Heart left ventricle (tissue), 16 donors: ENCODE measurements around the gene OR5AC2. TPM values are rescaled to one million over a fixed set of nuclear protein-coding genes. Genes with fewer than 3 reads are reported as not detected.
A peak's percentile ranks its signal among the peaks of the same experiment; 100 is the strongest.

Experiments
- ATAC-seq, 4 donors: fragments of 200-7000 bp; cut with Tn5 transposase; one replicate each; pipeline ENCODE4 v1.9.1; 2020 to 2022; ENCODE audit warnings: moderate library complexity in 4 of 4, mild to moderate bottlenecking in 3 of 4, moderate number of reproducible peaks in 1 of 4
- DNase-seq, 5 donors: peaks; one replicate each; pipeline ENCODE4 v3.0.0-alpha.2; 2020
- H3K27ac ChIP-seq, 12 donors: fragments of 200-600 bp; sonication (generic) in 4 of 12; one replicate each; pipeline versions ENCODE4 v1.5.0 to v1.8.0; 2016 to 2022; ENCODE audit warnings: mild to moderate bottlenecking in 2 of 12
- H3K27me3 ChIP-seq, 9 donors: fragments of 200-600 bp; sonication (generic) in 2 of 9; one replicate each; pipeline versions ENCODE4 v1.5.1 to v1.8.0; 2016 to 2022; ENCODE audit warnings: mild to moderate bottlenecking in 3 of 9
- H3K36me3 ChIP-seq, 9 donors: fragments of 200-600 bp; sonication (generic) in 2 of 9; one replicate each; pipeline versions ENCODE4 v1.5.0 to v1.8.0; 2018 to 2022; ENCODE audit warnings: mild to moderate bottlenecking in 2 of 9
- H3K4me1 ChIP-seq, 12 donors: fragments of 200-600 bp; sonication (generic) in 4 of 12; one replicate each; pipeline versions ENCODE4 v1.5.0 to v1.8.0; 2016 to 2022; ENCODE audit warnings: mild to moderate bottlenecking in 3 of 12
- H3K4me3 ChIP-seq, 12 donors: fragments of 200-600 bp; sonication (generic) in 4 of 12; one replicate each; pipeline versions ENCODE4 v1.5.0 to v1.8.0; 2017 to 2022; ENCODE audit warnings: mild to moderate bottlenecking in 9 of 12, moderate library complexity in 4 of 12
- H3K9me3 ChIP-seq, 12 donors: fragments of 200-600 bp; sonication (generic) in 4 of 12; one replicate each; pipeline versions ENCODE4 v1.5.0 to v1.8.0; 2016 to 2022; ENCODE audit warnings: mild to moderate bottlenecking in 1 of 12
- CTCF ChIP-seq, 12 donors: fragments of 200-600 bp; sonication (generic) in 4 of 12; IDR thresholded peaks; one replicate each; pipeline versions ENCODE4 v1.5.0 to v1.8.0; 2018 to 2022; ENCODE audit warnings: antibody characterized with exemption in 12 of 12, mild to moderate bottlenecking in 5 of 12
- POLR2A ChIP-seq, 2 donors: fragments of 450-650 bp; IDR thresholded peaks; one replicate each; pipeline ENCODE4 v1.6.1; 2017; ENCODE audit warnings: antibody characterized with exemption in 2 of 2, mild to moderate bottlenecking in 2 of 2, moderate library complexity in 2 of 2
- WGBS, 4 donors: extraction: QIAGEN DNeasy Blood & Tissue Kit in 2 of 4; methylation state at CpG; one replicate each; pipeline versions ENCODE4 v1.1.5 to v1.1.7; 2013 to 2018; 5-methylcytosine and 5-hydroxymethylcytosine counted together
- intact Hi-C, 10 donors: fragments of 100-400 bp; cut with DNase I; formaldehyde crosslinking; loops; one replicate each; pipeline versions ENCODE4 v1.11.1 to v1.14.2; 2022
- long read RNA-seq, 3 donors: library from polyadenylated mRNA; unstranded; transcript quantifications; one replicate each; pipeline ENCODE4 v2.0.0, GENCODE V29; 2020 to 2021
- polyA plus RNA-seq, 2 donors: library from polyadenylated mRNA; stranded (reverse); fragments of 200-250 nt; gene quantifications; one replicate each; pipeline ENCODE4 v1.2.3, GENCODE V29; 2013
- total RNA-seq, 9 donors: library from RNA; depleted of rRNA in 2 of 9; stranded (reverse); fragments of >200 nt in 2 of 9; fragmentation: NEBNext Ultra II Directional in 3 of 9; extraction: Animal tissue kit (Norgen Biotek cat#: 25700) in 3 of 9; gene quantifications; one replicate each; pipeline versions ENCODE4 v1.1.0 to v1.2.4, GENCODE V29; 2016 to 2023
- donor health status: ischemic (EF 13 %, LVEDD 7.1; RV severe dilation, severe dysfunction).
- donor health status: healthy with polysubstance abuse.
- donor health status: DM: no; HTN: yes; CAD: no.
- donor health status: DM: no; HTN: no; CAD: no.
- donor health status: ischemic (EF 25% LVEDD 6.9; RV normal size, moderate dysfunction).
- donor health status: ischemic (EF 25% LVEDD 5.7; RV mildly dilated, moderate dysfunction).
- donor health status: healthy.
- donor health status: DM: yes; HTN: yes; CAD: no.
- donor health status: ischemic (EF 35%, LVEDD 5.7; RV mildly dilated, moderate dysfunction).
- donor health status: nonischemic (EF 11% LVEDD 7.7; RV severe dilation, severe dysfunction).
- donor health status: DM: yes; HTN: yes; CAD: no.
- donor health status: PGD.
- donor health status: ischemic (EF 29% LVEDD 5.4; RV normal size, mild dysfunction).
- donor health status: nonischemic (EF 23%, LVEDD 6.1; RV moderate dilation, normal function).

The OR5AC2 gene, protein sequence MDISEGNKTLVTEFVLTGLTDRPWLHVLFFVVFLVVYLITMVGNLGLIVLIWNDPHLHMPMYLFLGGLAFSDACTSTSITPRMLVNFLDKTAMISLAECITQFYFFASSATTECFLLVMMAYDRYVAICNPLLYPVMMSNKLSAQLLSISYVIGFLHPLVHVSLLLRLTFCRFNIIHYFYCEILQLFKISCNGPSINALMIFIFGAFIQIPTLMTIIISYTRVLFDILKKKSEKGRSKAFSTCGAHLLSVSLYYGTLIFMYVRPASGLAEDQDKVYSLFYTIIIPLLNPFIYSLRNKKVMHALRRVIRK
- not detected for total RNA-seq
- not detected for polyA plus RNA-seq
- long read RNA-seq, donor 1: 0 reads
- long read RNA-seq, donor 2: 0 reads
- long read RNA-seq, donor 3: 0 reads

DNA sequence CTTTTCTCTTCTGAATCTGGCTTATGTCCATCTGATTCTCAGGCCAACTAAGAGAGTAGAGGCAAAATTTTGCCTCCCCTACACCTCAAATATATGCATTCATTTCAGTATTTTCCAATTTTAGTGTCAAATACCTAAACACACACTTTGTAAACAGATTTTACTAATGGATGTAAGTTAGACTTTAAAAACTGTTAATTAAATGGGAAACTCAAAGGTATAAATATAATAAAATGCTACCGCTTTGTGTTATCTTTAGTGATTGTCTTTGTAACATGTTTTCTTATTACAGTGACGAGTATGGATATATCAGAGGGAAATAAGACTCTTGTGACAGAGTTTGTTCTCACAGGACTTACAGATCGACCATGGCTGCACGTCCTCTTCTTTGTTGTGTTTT, at the start of gene OR5AC2:
Gene OR5AC2, plus strand, starts transcription at position 301 of the 400 bp plus-strand sequence. Its CDS starts 0 bp downstream, at position 301.
- no peak within 1 kb of the TSS for H3K27ac ChIP-seq
- intact Hi-C loops: no loop called here
- no peaks in the 10 kb centered on the region for H3K36me3 ChIP-seq
- H3K4me1 ChIP-seq: no peaks in the 10 kb centered on the region
- 74 to 88% (median 80%) methylated on average over 4 of the region's 4 CpGs for WGBS, 4 donors
- DNase-seq (no peak), ATAC-seq (no peak)
- peaks cover 0 to 7% (median 0%) of the 10 kb centered on the region in 12 donors for H3K9me3 ChIP-seq
- no peaks in the 10 kb centered on the region for H3K27me3 ChIP-seq
- H3K4me3 ChIP-seq: no peak within 1 kb of the TSS
- TF ChIP-seq POLR2A (IDR thresholded peaks at IDR 0.05) (no peak), CTCF (IDR thresholded peaks at IDR 0.05) (no peak)

GRCh38 chr3:98038286-98038685, 48.7 kb upstream of the OR5AC2 start:
- intact Hi-C loops: loop anchor here in 7 of 10 donors (2.0 to 10.0 kb wide), 5 partner anchors 291 to 777 kb away; no protein-coding TSS in a partner anchor

GRCh38 chr3:98038876-98039275, 48.1 kb upstream of the OR5AC2 start:
- DNase-seq: no peak
- no peak for TF ChIP-seq CTCF (IDR thresholded peaks at IDR 0.05)
- no peak for TF ChIP-seq POLR2A (IDR thresholded peaks at IDR 0.05)
- H3K9me3 ChIP-seq: peaks cover 0 to 15% (median 3%) of the 10 kb centered on the region in 12 donors
- intact Hi-C loops: loop anchor here in 9 of 10 donors (1.0 to 10.0 kb wide), 7 partner anchors 289 to 776 kb away; no protein-coding TSS in a partner anchor
- 68 to 82% (median 78%) methylated on average over 3 of the region's 3 CpGs for WGBS, 4 donors
- no peak overlapping the region for H3K27ac ChIP-seq
- ATAC-seq: no peak
- H3K36me3 ChIP-seq: no peaks in the 10 kb centered on the region
- peaks cover 0 to 6% (median 0%) of the 10 kb centered on the region in 12 donors for H3K4me1 ChIP-seq
- peaks cover 0 to 27% (median 0%) of the 10 kb centered on the region in 9 donors for H3K27me3 ChIP-seq
- no peak overlapping the region for H3K4me3 ChIP-seq

More at GRCh38 chr3:98038286-98038685, 48.7 kb upstream of the OR5AC2 start:
- no peak overlapping the region for H3K27ac ChIP-seq
- no peak overlapping the region for H3K4me3 ChIP-seq
- peaks cover 0 to 15% (median 3%) of the 10 kb centered on the region in 12 donors for H3K9me3 ChIP-seq
- ATAC-seq (peak in 1 of 4 donors; percentile 43), DNase-seq (no peak)
- no peaks in the 10 kb centered on the region for H3K36me3 ChIP-seq
- WGBS, 4 donors: 55 to 69% (median 65%) methylated on average over 3 of the region's 3 CpGs
- TF ChIP-seq POLR2A (IDR thresholded peaks at IDR 0.05) (no peak), CTCF (IDR thresholded peaks at IDR 0.05) (no peak)
- H3K27me3 ChIP-seq: peaks cover 0 to 33% (median 0%) of the 10 kb centered on the region in 9 donors
- peaks cover 0 to 6% (median 0%) of the 10 kb centered on the region in 12 donors for H3K4me1 ChIP-seq
